HEK293 (cell line): ENCODE data around the gene AGAP1.

Experiments
- CTCF ChIA-PET: fragments of 350-600 bp; formaldehyde crosslinking; extraction: SDS; loops from one replicate; lab custom pipeline; 2021; ENCODE audit warnings: antibody characterized with exemption; lab: Yijun Ruan, JAX
- POLR2A ChIA-PET: fragments of 300-600 bp; formaldehyde crosslinking; extraction: SDS; loops from one replicate; lab custom pipeline; 2020; ENCODE audit warnings: antibody characterized with exemption, inconsistent platforms; lab: Yijun Ruan, JAX
- H3K27ac ChIP-seq: fragments of 200-500 bp; sonication (Bioruptor generic); 2 replicates; pipeline ENCODE4 v1.5.1; 2014; ENCODE audit warnings: low read depth, low read length, control low read depth, inconsistent platforms; ENCODE audit errors: extremely low read depth
- H3K36me3 ChIP-seq, 2 experiments: fragments of 200-500 bp in 1 of 2; sonication (Bioruptor generic) in 1 of 2; 1 replicate in 1 of 2; 2 replicates in 1 of 2; pipeline ENCODE4 v1.5.1; 2014 to 2017; ENCODE audit warnings: inconsistent platforms in 2 of 2, low read length in 2 of 2; ENCODE audit not compliant: control insufficient read depth in 2 of 2, insufficient read depth in 1 of 2
- H3K4me1 ChIP-seq: fragments of 200-500 bp; sonication (Bioruptor generic); 2 replicates; pipeline ENCODE4 v1.5.1; 2014; ENCODE audit warnings: mild to moderate bottlenecking, low read length, inconsistent platforms; ENCODE audit not compliant: control insufficient read depth, insufficient read depth
- H3K4me3 ChIP-seq: 2 replicates; pipeline ENCODE4 v1.5.1; 2011; ENCODE audit warnings: low read depth, mild to moderate bottlenecking, control low read depth, low read length, moderate library complexity
- H3K9me3 ChIP-seq: fragments of 200-500 bp; sonication (Bioruptor generic); 2 replicates; pipeline ENCODE4 v1.5.1; 2014; ENCODE audit warnings: low read depth, low read length, inconsistent platforms; ENCODE audit not compliant: control insufficient read depth, insufficient read depth
- GLIS1 ChIP-seq: fragments of 450-650 bp; formaldehyde crosslinking; IDR thresholded peaks from 2 replicates; pipeline ENCODE4 v1.5.1; 2016; ENCODE audit warnings: missing biosample characterization, missing genetic modification characterization
- GLIS2 ChIP-seq: fragments of 450-650 bp; formaldehyde crosslinking; IDR thresholded peaks from 2 replicates; pipeline ENCODE4 v1.5.1; 2016; ENCODE audit warnings: missing biosample characterization, missing genetic modification characterization
- HOXC10 ChIP-seq: sonication (generic); formaldehyde crosslinking; IDR thresholded peaks from 2 replicates; pipeline ENCODE4 v1.8.1; 2023; ENCODE audit warnings: mild to moderate bottlenecking, missing genetic modification reagents
- PRDM6 ChIP-seq: fragments of 450-650 bp; formaldehyde crosslinking; IDR thresholded peaks from 2 replicates; pipeline ENCODE4 v1.5.1; 2017; ENCODE audit warnings: missing biosample characterization, missing genetic modification characterization
- SP7 ChIP-seq: fragments of 450-650 bp; formaldehyde crosslinking; IDR thresholded peaks from 2 replicates; pipeline ENCODE4 v1.5.1; 2016; ENCODE audit warnings: missing biosample characterization, missing genetic modification characterization
- ZIC2 ChIP-seq: fragments of 450-650 bp; formaldehyde crosslinking; IDR thresholded peaks from 2 replicates; pipeline ENCODE4 v1.5.1; 2016; ENCODE audit warnings: missing biosample characterization, missing genetic modification characterization
- ZNF112 ChIP-seq: fragments of 450-650 bp; formaldehyde crosslinking; IDR thresholded peaks from 2 replicates; pipeline ENCODE4 v1.5.0; 2017; ENCODE audit warnings: missing biosample characterization, missing genetic modification characterization
- ZNF324 ChIP-seq: fragments of 450-650 bp; formaldehyde crosslinking; IDR thresholded peaks from 2 replicates; pipeline ENCODE4 v1.5.1; 2016; ENCODE audit warnings: missing biosample characterization, missing genetic modification characterization
- ZNF366 ChIP-seq: fragments of 450-650 bp; formaldehyde crosslinking; conservative IDR thresholded peaks from 2 replicates; pipeline ENCODE4 v1.5.1; 2016; ENCODE audit warnings: missing biosample characterization, missing genetic modification characterization
- ZNF426 ChIP-seq: fragments of 450-650 bp; formaldehyde crosslinking; IDR thresholded peaks from 2 replicates; pipeline ENCODE4 v1.5.1; 2017; ENCODE audit warnings: missing biosample characterization, missing genetic modification characterization, mild to moderate bottlenecking, inconsistent platforms, moderate library complexity
- ZNF433 ChIP-seq: fragments of 450-650 bp; formaldehyde crosslinking; IDR thresholded peaks from 2 replicates; pipeline ENCODE4 v1.5.1; 2016; ENCODE audit warnings: missing biosample characterization, missing genetic modification characterization, low read depth
- ZNF561 ChIP-seq: fragments of 450-650 bp; IDR thresholded peaks from 2 replicates; pipeline ENCODE4 v1.5.1; 2018; ENCODE audit warnings: missing biosample characterization, missing genetic modification characterization, borderline replicate concordance
- ZNF747 ChIP-seq: fragments of 450-650 bp; formaldehyde crosslinking; IDR thresholded peaks from 2 replicates; pipeline ENCODE4 v1.5.1; 2016; ENCODE audit warnings: missing biosample characterization, missing genetic modification characterization
- ZNF843 ChIP-seq: fragments of 450-650 bp; formaldehyde crosslinking; IDR thresholded peaks from 2 replicates; pipeline ENCODE4 v1.5.1; 2016; ENCODE audit warnings: missing biosample characterization, missing genetic modification characterization

The AGAP1 gene

GRCh38 chr2:235598532-235599531, 105.0 kb downstream of the AGAP1 start:
- POLR2A ChIA-PET, result no interaction called here
- CTCF ChIA-PET, result interaction anchor here (0.6 to 8.0 kb wide), 3 partner anchors 56 to 448 kb away, joined by 3 to 173 read pairs (median 3); no protein-coding TSS in a partner anchor
- no peaks in the 10 kb centered on the region for H3K36me3 ChIP-seq
- no peak overlapping the region for H3K27ac ChIP-seq
- TF ChIP-seq ZIC2, result peak; percentile 36; the same call in 1 of the 2 replicates
- no peak for TF ChIP-seq ZNF366 (tag by site-specific recombination)
- 0 out of 2 replicates have a peak, but pooled peaks cover 2% of the 10 kb centered on the region for H3K4me1 ChIP-seq
- no peak overlapping the region for H3K4me3 ChIP-seq
- H3K9me3 ChIP-seq, result no peaks in the 10 kb centered on the region

- TF ChIP-seq ZNF843 (tag by site-specific recombination), result no peak
- peak; percentile 95 for TF ChIP-seq SP7 (tag by site-specific recombination)
- peak; percentile 52 for TF ChIP-seq GLIS1
- Histone ChIP-seq H3K9me3 (no peaks in the 10 kb centered on the region), H3K4me1 (0 out of 2 replicates have a peak, but pooled peaks cover 2% of the 10 kb centered on the region), H3K27ac (no peak overlapping the region), H3K36me3 (no peaks in the 10 kb centered on the region), H3K4me3 (no peak overlapping the region)
- POLR2A ChIA-PET, result no interaction called here
- CTCF ChIA-PET, result interaction anchor here (0.5 to 8.0 kb wide), 3 partner anchors 82 to 146 kb away, joined by 3 to 173 read pairs (median 4); no protein-coding TSS in a partner anchor
Measured at GRCh38 chr2:235599596-235600338, 105.9 kb downstream of the AGAP1 start.

- CTCF ChIA-PET, result interaction anchor here (0.5 to 0.8 kb wide), 3 partner anchors 82 to 270 kb away, joined by 3 to 4 read pairs (median 3); no protein-coding TSS in a partner anchor
- H3K4me1 ChIP-seq, result 0 out of 2 replicates have a peak, but pooled peaks cover 3% of the 10 kb centered on the region
- no peaks in the 10 kb centered on the region for H3K36me3 ChIP-seq
- H3K4me3 ChIP-seq, result no peak overlapping the region
- TF ChIP-seq ZNF747 (no peak), ZNF433 (tag by site-specific recombination) (no peak), ZNF426 (tag by site-specific recombination) (no peak), ZNF324 (tag by site-specific recombination) (no peak), ZNF561 (tag by site-specific recombination) (no peak), PRDM6 (tag by site-specific recombination) (no peak)
- no peaks in the 10 kb centered on the region for H3K9me3 ChIP-seq
- POLR2A ChIA-PET, result no interaction called here
- no peak overlapping the region for H3K27ac ChIP-seq
Measured at GRCh38 chr2:235600406-235600805, 106.6 kb downstream of the AGAP1 start.

- Histone ChIP-seq H3K36me3 (no peaks in the 10 kb centered on the region), H3K4me3 (no peak overlapping the region), H3K9me3 (no peaks in the 10 kb centered on the region), H3K4me1 (0 out of 2 replicates have a peak, but pooled peaks cover 5% of the 10 kb centered on the region)
- ChIA-PET CTCF (interaction anchor here (0.6 kb wide), 2 partner anchors 270 to 506 kb away, joined by 3 read pairs; no protein-coding TSS in a partner anchor), POLR2A (no interaction called here)
- TF ChIP-seq GLIS2 (tag by site-specific recombination), result no peak
- TF ChIP-seq ZNF112, result no peak
- no peak for TF ChIP-seq HOXC10 (CRISPR knock-in tag)
- TF ChIP-seq, all 188 proteins: peak for 0
- H3K27ac ChIP-seq, result no peak overlapping the region
Measured at GRCh38 chr2:235600926-235601325, 107.1 kb downstream of the AGAP1 start.
